Measurements from ENCODE around the gene LIAS.
"Not testable (repeated sequence)": the region's sequence is repeated elsewhere in the genome, so short reads cannot be mapped to it uniquely, and the experiment has no call there.

LIAS gene

GRCh38 chr4:39422247-39422646 lies 36.6 kb upstream of the LIAS start:
- Histone ChIP-seq H4K20me1 (ENCODE audit: insufficient read depth, low read length) (no peaks in the 10 kb centered on the region), H3K9ac (ENCODE audit: low read length) (no peak overlapping the region), H3K4me2 (ENCODE audit: low read length) (no peak overlapping the region), H3K27ac (ENCODE audit: low read length) (no peak overlapping the region), H2AFZ (ENCODE audit: low read depth, low read length) (no peak overlapping the region), H3K4me3 (ENCODE audit: low read length) (no peak overlapping the region), H3K9me3 (ENCODE audit: insufficient read depth, low read length) (no peaks in the 10 kb centered on the region), H3K27me3 (ENCODE audit: low read depth, low read length) (no peaks in the 10 kb centered on the region), H3K36me3 (replicated peaks; ENCODE audit: low read depth, low read length) (no peaks in the 10 kb centered on the region), H3K79me2 (ENCODE audit: low read length) (no peaks in the 10 kb centered on the region), H3K4me1 (ENCODE audit: low read length) (no peaks in the 10 kb centered on the region)
- TF ChIP-seq, protein P1, sequence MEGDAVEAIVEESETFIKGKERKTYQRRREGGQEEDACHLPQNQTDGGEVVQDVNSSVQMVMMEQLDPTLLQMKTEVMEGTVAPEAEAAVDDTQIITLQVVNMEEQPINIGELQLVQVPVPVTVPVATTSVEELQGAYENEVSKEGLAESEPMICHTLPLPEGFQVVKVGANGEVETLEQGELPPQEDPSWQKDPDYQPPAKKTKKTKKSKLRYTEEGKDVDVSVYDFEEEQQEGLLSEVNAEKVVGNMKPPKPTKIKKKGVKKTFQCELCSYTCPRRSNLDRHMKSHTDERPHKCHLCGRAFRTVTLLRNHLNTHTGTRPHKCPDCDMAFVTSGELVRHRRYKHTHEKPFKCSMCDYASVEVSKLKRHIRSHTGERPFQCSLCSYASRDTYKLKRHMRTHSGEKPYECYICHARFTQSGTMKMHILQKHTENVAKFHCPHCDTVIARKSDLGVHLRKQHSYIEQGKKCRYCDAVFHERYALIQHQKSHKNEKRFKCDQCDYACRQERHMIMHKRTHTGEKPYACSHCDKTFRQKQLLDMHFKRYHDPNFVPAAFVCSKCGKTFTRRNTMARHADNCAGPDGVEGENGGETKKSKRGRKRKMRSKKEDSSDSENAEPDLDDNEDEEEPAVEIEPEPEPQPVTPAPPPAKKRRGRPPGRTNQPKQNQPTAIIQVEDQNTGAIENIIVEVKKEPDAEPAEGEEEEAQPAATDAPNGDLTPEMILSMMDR (IDR thresholded peaks at IDR 0.05; ENCODE audit: low read depth, low read length) = no peak
- no peak for TF ChIP-seq EZH2phosphoT487 (IDR thresholded peaks at IDR 0.05; ENCODE audit: low read depth)

DNA sequence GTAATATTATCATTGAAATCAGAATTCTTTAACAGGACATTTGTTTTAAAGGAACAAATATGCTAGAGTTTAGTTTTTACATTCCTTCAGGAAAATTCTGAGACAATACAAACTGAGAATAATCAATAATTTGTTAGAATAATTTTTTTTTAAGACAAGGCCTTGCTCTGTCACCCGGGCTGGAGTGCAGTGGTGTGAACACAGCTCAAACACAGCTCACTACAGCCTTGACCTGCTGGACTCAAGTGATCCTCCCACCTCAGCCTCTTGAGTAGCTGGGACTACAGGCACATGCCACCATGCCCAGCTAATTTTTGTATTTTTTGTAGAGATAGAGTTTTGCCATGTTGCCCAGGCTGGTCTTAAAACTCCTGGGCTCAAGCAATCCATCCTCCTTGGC lies 33.6 kb upstream of the LIAS start:
- H3K4me2 ChIP-seq (ENCODE audit: low read length); H3K36me3 ChIP-seq (replicated peaks; ENCODE audit: low read depth, low read length); H3K9me3 ChIP-seq (ENCODE audit: insufficient read depth, low read length); H3K27me3 ChIP-seq (ENCODE audit: low read depth, low read length); H3K9ac ChIP-seq (ENCODE audit: low read length); H3K4me1 ChIP-seq (ENCODE audit: low read length); H3K27ac ChIP-seq (ENCODE audit: low read length); H2AFZ ChIP-seq (ENCODE audit: low read depth, low read length); H4K20me1 ChIP-seq (ENCODE audit: insufficient read depth, low read length); H3K79me2 ChIP-seq (ENCODE audit: low read length); H3K4me3 ChIP-seq (ENCODE audit: low read length): not testable (repeated sequence)

- Histone ChIP-seq H3K9ac (ENCODE audit: low read length) (no peak overlapping the region), H3K27me3 (ENCODE audit: low read depth, low read length) (no peaks in the 10 kb centered on the region), H3K9me3 (ENCODE audit: insufficient read depth, low read length) (no peaks in the 10 kb centered on the region), H3K4me1 (ENCODE audit: low read length) (no peaks in the 10 kb centered on the region), H3K27ac (ENCODE audit: low read length) (no peak overlapping the region), H4K20me1 (ENCODE audit: insufficient read depth, low read length) (no peaks in the 10 kb centered on the region), H2AFZ (ENCODE audit: low read depth, low read length) (no peak overlapping the region), H3K79me2 (ENCODE audit: low read length) (no peaks in the 10 kb centered on the region), H3K4me3 (ENCODE audit: low read length) (no peak overlapping the region), H3K4me2 (ENCODE audit: low read length) (no peak overlapping the region), H3K36me3 (replicated peaks; ENCODE audit: low read depth, low read length) (no peaks in the 10 kb centered on the region)
- no peak for TF ChIP-seq EZH2phosphoT487 (IDR thresholded peaks at IDR 0.05; ENCODE audit: low read depth)
- TF ChIP-seq, protein P1 (IDR thresholded peaks at IDR 0.05; ENCODE audit: low read depth, low read length) = no peak
Measured at GRCh38 chr4:39426728-39427127, 32.1 kb upstream of the LIAS start.

DNA sequence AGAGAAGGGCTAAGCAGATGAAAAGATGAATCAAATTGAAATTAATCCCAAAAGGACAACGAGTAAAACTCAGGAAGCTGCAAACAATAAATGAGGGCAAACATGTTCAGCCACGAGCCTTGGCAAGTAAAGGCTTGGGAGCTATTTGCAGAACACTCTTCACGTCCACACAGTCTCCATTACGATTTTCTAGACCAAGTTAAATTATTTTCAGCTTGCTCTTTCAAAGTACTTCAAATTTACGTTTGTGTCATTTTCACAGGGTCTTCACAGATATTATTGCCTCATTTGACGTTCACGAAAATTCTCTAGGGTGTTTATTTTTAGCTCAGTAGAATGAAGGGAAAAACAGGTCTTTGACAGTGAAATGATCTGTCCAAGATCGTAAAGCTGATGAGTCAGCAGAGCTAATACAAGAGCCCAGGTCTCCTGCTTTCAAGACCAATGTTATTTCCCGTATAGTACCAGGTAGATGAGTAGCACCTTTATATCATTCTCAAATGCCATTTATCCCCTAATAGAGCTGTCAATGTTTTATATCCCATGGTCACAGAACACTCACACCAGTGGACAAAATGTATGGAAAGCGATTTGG lies 31.2 kb upstream of the LIAS start:
- Histone ChIP-seq H4K20me1 (ENCODE audit: insufficient read depth, low read length) (no peaks in the 10 kb centered on the region), H3K4me3 (ENCODE audit: low read length) (no peak overlapping the region), H3K9me3 (ENCODE audit: insufficient read depth, low read length) (no peaks in the 10 kb centered on the region), H3K79me2 (ENCODE audit: low read length) (no peaks in the 10 kb centered on the region), H3K4me1 (ENCODE audit: low read length) (no peaks in the 10 kb centered on the region), H3K27ac (ENCODE audit: low read length) (no peak overlapping the region), H3K9ac (ENCODE audit: low read length) (no peak overlapping the region), H3K36me3 (replicated peaks; ENCODE audit: low read depth, low read length) (no peaks in the 10 kb centered on the region), H3K4me2 (ENCODE audit: low read length) (no peak overlapping the region), H2AFZ (ENCODE audit: low read depth, low read length) (no peak overlapping the region), H3K27me3 (ENCODE audit: low read depth, low read length) (no peaks in the 10 kb centered on the region)
- no peak for TF ChIP-seq EZH2phosphoT487 (IDR thresholded peaks at IDR 0.05; ENCODE audit: low read depth)
- TF ChIP-seq, protein P1 (IDR thresholded peaks at IDR 0.05; ENCODE audit: low read depth, low read length) = no peak
